LHCN-M2 (cell line): ENCODE results near the gene ATPAF2. TPM values are rescaled to one million over a fixed set of nuclear protein-coding genes. Genes with fewer than 3 reads are reported as not detected.
A peak's percentile ranks its signal among the peaks of the same experiment; 100 is the strongest.

ENCODE experiments used
- DNase-seq: peaks from one replicate; pipeline ENCODE4 v3.0.0-alpha.2; 2012; ENCODE audit warnings: low read depth
- polyA plus RNA-seq: library from polyadenylated mRNA; unstranded; fragments of >200 nt; gene quantifications from one replicate; pipeline ENCODE4 v1.2.1, GENCODE V29; 2012; ENCODE audit warnings: missing spikeins
- total RNA-seq: library from RNA; depleted of rRNA; stranded (reverse); fragments of >200 nt; gene quantifications from 2 replicates; pipeline ENCODE4 v1.2.3, GENCODE V29; 2014; rRNA removed

ATPAF2 gene
- total RNA-seq = 12.6 and 12.8 TPM in 2 replicates
- 14.9 TPM for polyA plus RNA-seq

DNA sequence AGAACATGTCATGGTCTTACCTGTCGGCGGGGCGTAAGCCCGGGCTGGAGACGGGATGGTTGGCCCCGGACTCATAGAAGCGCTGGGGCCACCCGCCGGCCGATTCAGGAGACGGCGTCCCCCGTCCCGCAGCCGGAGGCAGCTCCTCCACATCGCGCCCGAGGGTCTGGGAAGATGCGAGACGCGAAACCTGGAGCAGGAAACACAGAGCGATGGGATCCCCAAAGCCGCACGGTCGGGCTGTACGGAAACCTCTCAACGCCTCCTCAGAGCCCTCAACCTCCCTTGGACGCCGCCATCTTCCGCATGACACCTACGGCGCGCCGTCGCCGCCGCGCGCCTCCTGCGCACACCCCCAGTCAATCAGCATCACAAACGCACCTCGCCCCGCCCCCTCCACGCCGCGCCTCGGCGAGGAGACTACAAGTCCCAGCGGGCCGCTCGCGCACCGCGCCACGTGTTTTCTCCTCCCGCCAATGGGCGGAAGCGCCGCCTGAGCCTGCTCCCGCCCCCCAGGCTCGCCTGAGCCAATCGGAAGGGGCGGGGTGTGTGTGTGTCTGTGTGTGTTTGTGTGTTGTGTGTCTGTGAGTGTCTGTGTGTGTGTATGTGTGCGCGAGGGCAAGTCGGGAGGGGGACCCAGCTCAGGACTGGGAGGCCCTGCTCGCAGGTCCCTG lies at the start of gene ATPAF2, which contains the start of gene GID4:
Gene ATPAF2, minus strand, starts transcription at position 308 of the 674 bp plus-strand sequence. Its CDS starts 155 bp downstream, at position 153.
Gene GID4, plus strand, starts transcription at position 548 of the 674 bp plus-strand sequence. Its CDS starts 57 bp downstream, at position 605.
- peak; percentile 99 for DNase-seq

DNA sequence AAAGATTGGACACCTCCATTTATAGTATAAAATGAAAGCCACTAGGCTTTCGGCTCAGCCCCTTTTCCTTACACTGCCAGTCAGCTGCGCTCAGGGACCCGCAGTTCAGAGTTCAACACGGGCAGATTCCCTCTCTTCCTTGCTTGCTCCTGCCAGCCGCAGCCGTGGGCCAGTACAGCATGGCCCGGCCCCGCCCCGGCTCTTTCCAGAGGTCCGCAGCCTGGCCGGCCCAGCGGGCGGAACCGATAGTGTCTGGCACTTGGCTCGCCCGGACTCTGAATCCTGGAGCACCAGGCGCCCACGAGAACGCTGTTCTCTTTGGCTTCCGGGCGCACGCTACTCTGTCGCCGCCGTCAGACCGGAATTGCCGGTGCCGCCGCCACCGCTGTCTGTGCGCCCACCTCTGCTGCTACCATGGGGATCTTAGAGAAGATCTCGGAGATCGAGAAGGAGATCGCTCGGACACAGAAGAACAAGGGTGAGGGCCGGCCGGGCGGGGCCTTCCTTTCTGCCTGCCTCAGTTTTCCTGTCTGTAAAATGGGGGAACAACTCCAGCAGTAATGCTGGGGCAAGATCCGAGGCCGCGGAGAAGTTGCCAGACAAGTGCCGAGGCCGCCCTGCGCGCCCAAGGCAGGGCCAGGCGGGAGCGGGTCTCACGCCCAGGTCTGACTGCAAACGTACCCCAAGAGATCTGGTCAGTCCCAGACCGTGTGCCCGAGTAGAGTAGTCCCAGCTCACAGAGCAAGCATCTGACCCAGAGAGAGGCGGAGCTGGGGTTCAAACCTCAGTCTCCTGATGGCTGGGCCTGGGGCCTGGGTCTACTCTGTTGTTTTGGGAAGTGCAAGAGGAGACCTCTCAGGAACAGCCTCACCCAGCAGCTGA lies 48.9 kb upstream of the ATPAF2 start, which contains the start of gene DRG2:
Gene DRG2, plus strand, starts transcription at position 339 of the 882 bp plus-strand sequence. Its CDS starts 76 bp downstream, at position 415.
- peak; percentile 89 for DNase-seq

DNA sequence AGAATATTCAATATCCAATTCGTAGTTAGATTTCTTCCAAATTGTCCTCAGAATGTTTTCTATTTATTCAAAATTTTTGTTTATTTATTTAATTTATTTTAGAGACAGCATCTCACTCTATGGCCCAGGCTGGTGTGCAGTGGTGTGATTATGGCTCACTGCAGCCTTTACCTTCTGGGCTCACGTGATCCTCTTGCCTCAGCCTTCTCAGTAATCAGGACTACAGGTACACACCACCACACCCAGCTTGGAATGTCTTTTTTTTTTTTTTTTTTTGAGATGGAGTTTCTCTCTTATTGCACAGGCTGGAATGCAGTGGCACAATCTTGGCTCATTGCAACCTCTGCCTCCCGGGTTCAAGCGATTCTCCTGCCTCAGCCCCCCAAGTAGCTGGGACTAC lies 45.3 kb upstream of the ATPAF2 start:
- no peak for DNase-seq

DNA sequence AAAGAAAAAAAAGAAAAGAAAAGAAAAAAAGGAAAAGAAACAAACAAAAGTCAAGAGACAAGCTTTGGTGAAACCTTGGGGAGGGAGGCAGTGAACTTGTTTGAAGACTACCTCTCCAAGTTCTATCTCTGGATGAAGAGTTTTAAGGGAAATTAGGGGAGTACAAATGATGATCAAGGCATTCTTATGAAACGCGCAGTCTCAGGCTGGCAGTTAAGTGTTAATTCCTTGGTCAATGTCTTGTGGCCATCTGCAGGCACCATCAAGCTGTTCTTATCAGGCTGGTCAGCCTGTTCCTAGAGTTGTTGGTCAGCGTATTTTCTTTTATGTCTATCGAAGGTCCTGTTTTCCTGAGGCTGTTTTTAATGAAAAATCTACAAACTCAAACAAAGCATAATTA lies 40.6 kb upstream of the ATPAF2 start:
- no peak for DNase-seq

- no peak for DNase-seq
Measured at GRCh38 chr17:18076936-18077335, 38.0 kb upstream of the ATPAF2 start.

DNA sequence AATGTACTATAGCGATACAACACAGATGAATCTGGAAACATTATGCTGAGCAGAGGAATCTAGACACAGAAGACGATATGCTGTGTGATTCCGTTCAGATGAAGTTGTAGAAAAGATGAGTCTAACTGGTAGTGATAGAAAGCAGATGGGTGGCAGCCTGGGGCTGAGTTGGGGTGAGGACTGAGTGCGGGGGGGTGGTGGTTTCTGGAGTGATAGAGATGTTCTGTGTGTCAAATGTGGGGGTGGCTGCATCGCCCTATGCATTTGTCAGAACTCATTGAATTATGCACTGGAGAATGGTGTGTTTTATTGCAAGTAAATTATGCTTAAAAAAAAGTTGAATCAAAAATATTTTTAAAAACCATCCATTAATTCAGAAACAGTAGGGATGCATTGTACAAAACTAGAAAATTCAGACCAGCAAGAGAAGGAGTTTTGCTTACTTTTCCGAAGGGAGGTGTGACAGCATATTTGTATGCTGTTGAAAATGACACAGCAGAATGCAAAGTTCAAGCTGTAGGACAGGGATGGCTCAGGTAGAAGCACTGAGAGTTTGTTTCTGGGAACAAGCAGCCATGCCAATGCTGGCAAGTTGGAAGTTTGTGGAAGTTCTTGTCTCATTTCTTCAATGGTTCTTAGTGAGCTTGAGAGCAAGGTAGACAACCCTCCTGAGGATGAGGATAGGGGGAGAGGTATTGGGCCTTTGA lies 35.8 kb upstream of the ATPAF2 start:
- no peak for DNase-seq

DNA sequence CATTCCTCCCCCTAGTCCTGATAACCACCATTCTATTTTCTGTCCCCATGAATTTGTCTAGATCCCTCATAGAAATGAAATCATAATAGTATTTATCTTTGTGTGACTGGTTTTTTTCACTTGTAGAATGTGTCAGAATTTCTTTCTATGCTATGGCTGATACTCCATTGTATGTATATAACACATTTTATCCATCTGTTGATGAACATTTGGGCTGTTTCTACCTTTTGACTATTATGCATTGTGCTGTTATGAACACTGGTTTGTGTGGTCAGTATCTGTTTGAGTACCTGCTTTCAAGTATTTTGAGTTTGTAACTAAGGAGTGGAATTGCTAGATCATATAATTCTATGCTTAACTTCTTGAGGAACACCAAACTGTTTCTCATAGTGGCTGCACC lies 32.8 kb upstream of the ATPAF2 start:
- DNase-seq = no peak

- peak; percentile 41 for DNase-seq
Measured at GRCh38 chr17:18070861-18071340, 31.9 kb upstream of the ATPAF2 start.

DNA sequence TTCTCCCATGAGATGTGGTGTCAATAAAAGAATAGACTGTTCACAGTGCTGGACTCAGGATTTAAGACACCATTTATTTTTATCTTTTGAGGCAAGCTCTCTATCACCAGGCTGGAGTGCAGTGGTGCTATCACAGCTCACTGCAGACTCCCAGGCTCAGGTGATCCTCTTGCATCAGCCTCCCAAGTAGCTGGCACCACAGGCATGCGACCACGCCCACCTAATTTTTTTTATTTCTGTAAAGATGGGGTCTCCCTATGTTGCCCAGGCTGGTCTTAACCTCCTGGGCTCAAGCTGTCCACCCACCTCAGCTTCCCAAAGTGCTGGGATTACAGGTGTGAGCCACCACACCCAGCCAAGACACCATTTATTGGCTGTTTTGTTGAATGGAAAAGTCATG lies 30.1 kb upstream of the ATPAF2 start:
- no peak for DNase-seq

- peak; percentile 66 for DNase-seq
Measured at GRCh38 chr17:18066866-18067265, 27.9 kb upstream of the ATPAF2 start.

GRCh38 chr17:18065546-18065945 lies 26.6 kb upstream of the ATPAF2 start:
- DNase-seq = no peak

- peak; percentile 25 for DNase-seq
Measured at GRCh38 chr17:18064053-18064452, 25.1 kb upstream of the ATPAF2 start.

DNA sequence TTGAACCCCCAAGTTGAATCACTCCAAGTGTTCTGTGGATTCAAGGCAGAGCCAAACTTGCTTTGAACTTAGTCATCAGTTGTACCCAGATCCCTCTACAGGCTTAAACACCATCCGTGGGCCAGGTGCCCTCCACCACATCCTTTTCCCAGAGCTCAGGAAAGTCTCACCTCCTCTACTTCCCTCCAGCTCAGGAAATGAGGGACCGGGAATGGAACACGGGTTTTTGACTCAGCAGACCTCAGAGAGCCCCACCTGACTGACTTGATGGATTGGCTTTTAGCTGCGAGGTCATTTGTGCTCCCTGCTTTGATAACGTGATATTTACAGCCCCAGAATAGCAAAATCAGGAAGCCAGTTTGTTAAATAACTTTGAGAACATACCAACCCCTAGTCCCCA lies 20.3 kb upstream of the ATPAF2 start:
- DNase-seq = no peak

DNA sequence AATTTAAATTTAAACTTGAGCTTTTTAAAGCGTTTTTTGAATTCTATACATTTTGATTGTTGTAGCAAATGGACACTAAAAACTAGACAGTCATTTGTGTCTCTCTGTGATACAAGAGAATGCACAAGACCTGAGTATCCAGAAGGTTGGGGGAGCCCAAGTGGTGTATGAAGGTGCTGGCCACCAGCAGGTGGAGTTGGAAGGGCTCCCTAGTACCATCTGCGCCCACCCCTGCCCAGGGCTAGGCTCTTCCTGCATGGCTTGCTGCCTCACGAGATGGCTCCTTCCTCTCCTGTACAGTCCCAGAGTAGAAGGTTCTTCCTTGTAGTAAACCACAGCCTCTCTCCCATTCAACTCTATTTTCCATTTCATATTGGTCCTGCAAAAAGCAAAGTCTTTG lies 17.2 kb upstream of the ATPAF2 start:
- DNase-seq = no peak

DNA sequence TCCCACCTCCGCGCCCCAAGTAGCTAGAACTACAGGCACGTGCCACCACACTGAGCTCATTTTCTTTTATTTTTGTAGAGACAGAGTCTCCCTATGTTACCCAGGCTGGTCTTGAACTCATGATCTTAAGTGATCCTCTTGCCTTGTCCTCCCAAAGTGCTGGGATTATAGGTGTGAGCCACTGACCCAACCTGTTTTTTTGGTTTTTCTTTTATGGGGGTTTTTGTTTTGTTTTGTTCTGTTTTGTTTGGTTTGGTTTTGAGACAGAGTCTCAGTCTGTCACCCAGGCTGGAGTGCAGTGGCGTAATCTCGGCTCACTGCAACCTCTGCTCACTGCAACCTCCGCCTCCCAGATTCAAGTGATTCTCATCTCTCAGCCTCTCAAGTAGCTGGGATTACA lies 16.6 kb upstream of the ATPAF2 start:
- no peak for DNase-seq

GRCh38 chr17:18045691-18046350 lies 6.9 kb upstream of the ATPAF2 start:
- no peak for DNase-seq

GRCh38 chr17:18044609-18045008 lies 5.6 kb upstream of the ATPAF2 start:
- DNase-seq = no peak

DNA sequence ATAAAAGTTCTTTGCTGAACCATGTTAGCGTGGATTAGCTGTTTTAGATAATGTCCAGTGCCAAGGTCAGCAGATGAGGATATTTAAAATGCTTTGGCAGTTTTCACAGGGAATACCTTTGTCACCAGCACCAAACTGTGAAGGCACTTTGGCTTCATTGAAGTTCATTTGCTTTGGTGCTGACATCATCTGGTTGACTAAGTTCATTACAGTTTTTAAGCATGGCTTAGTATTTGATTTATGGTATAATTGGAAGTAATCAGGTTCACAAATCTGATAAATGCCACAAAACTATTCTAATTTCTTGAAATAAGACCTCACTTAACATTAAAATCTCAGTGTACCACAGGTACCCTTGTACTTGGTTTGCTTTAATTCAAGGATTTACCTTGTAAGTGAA lies 4.5 kb upstream of the ATPAF2 start:
- DNase-seq = no peak

DNA sequence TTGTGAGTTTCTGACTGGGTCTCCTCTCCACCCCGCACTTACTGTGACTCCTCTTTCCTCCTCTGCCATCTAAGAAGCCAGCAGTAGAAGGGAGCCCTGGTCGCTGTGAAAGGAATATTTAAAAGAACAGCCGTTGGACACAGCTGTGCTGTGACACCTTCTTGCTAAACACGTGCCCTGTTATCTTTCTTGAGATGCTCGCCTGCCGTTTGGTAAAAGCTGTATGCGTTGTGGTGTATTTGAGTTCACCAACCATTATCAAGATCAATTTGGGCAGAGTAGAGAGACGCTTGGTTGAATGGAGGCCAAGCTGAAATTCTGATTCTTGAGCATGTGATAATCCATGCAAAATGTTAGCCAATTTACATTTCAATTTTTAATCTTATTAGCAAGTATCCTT lies 4.0 kb upstream of the ATPAF2 start:
- no peak for DNase-seq

- DNase-seq = peak; percentile 44
Measured at GRCh38 chr17:18041776-18042175, 2.8 kb upstream of the ATPAF2 start.

- DNase-seq = no peak
Measured at GRCh38 chr17:18040261-18040858, 1.4 kb upstream of the ATPAF2 start.
